ENCODE measurements around the gene ADAMTS17. TPM values are rescaled to one million over a fixed set of nuclear protein-coding genes. Genes with fewer than 3 reads are reported as not detected.

ADAMTS17 gene
- total RNA-seq, 1 experiment from 2014 or later, result 1.8 TPM

DNA sequence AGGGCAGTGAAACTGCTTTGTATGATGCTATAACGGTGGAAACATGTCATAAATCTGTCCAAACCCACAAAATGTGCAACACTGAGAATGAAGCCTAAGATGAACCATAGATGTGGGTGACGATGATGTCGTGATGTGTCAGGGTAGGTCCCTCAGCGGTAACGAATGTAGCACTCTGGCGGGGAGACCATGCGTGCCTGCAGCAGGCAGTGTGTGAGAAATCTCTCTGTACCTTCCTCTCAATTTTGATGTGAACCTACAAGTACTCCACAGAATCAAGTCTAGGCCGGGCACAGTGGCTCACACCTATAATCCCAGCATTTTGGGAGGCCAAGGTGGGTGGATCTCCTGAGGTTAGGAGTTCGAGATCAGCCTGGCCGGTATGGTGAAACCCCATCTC is 340.4 kb downstream of the ADAMTS17 start (continued):
- no peak for TF ChIP-seq ARID4B (CRISPR knock-in tag; IDR thresholded peaks at IDR 0.05; ENCODE audit: borderline replicate concordance)
- TF ChIP-seq, protein P1, sequence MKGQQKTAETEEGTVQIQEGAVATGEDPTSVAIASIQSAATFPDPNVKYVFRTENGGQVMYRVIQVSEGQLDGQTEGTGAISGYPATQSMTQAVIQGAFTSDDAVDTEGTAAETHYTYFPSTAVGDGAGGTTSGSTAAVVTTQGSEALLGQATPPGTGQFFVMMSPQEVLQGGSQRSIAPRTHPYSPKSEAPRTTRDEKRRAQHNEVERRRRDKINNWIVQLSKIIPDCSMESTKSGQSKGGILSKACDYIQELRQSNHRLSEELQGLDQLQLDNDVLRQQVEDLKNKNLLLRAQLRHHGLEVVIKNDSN (CRISPR knock-in tag; IDR thresholded peaks at IDR 0.05), result no peak

DNA sequence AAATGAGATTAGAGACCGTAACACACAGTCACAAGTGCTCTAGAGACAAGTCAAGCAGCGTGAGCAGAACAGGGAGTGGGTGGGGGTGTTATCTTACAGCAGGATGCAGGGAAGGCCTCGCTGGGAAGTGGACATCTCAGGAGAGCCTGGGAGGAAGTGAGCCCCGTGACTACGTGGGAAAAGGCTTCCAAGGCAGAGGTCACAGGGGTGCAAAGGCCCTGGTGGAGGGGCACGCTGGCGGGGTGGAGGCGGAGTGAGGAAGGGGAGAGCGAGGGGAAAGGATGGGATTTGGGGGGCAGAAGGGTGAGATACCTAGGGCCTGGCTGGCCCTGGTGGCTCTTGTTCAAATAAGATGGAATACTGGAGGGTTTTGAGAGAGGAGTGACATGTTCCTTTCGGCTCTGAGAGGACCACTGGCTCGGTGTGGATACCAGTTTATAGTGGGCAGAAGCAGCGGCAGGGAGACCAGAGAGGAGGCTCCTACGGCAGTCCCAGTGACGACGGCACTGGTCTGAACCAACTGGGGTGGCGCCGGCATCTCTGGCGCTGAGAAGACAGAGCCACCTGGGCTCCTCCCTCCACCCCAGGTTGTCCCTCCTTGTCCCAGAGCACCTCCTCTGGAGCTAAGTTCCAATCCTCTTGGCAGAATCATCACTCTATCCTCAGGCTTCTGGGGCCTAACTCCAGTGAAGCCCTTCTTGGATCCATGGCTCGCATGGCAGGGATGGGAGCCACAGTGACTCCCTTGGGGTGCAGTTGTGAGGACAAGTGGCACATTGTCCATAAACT is 342.3 kb downstream of the ADAMTS17 start:
- ATAC-seq, result no peak
- DNase-seq (ENCODE audit: low spot score), result no peak
- CTCF ChIA-PET, result no interaction called here
- Mint-ChIP-seq H3K27me3 (ENCODE audit: low read depth) (peaks cover 5% of the 10 kb centered on the region; the same call in 1 of the 2 replicates), H3K36me3 (no peaks in the 10 kb centered on the region), H3K9me3 (peaks cover 3% of the 10 kb centered on the region), H3K4me1 (peaks cover 34% of the 10 kb centered on the region), H3K4me3 (no peak overlapping the region), H3K27ac (no peak overlapping the region)
- TF ChIP-seq EMX1 (CRISPR knock-in tag; IDR thresholded peaks at IDR 0.05), result no peak
- TF ChIP-seq, protein P2, sequence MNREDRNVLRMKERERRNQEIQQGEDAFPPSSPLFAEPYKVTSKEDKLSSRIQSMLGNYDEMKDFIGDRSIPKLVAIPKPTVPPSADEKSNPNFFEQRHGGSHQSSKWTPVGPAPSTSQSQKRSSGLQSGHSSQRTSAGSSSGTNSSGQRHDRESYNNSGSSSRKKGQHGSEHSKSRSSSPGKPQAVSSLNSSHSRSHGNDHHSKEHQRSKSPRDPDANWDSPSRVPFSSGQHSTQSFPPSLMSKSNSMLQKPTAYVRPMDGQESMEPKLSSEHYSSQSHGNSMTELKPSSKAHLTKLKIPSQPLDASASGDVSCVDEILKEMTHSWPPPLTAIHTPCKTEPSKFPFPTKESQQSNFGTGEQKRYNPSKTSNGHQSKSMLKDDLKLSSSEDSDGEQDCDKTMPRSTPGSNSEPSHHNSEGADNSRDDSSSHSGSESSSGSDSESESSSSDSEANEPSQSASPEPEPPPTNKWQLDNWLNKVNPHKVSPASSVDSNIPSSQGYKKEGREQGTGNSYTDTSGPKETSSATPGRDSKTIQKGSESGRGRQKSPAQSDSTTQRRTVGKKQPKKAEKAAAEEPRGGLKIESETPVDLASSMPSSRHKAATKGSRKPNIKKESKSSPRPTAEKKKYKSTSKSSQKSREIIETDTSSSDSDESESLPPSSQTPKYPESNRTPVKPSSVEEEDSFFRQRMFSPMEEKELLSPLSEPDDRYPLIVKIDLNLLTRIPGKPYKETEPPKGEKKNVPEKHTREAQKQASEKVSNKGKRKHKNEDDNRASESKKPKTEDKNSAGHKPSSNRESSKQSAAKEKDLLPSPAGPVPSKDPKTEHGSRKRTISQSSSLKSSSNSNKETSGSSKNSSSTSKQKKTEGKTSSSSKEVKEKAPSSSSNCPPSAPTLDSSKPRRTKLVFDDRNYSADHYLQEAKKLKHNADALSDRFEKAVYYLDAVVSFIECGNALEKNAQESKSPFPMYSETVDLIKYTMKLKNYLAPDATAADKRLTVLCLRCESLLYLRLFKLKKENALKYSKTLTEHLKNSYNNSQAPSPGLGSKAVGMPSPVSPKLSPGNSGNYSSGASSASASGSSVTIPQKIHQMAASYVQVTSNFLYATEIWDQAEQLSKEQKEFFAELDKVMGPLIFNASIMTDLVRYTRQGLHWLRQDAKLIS (CRISPR knock-in tag; IDR thresholded peaks at IDR 0.05; ENCODE audit: borderline replicate concordance), result no peak
- no peak for TF ChIP-seq TEAD4 (CRISPR knock-in tag; IDR thresholded peaks at IDR 0.05)
- TF ChIP-seq ELF4 (CRISPR knock-in tag; IDR thresholded peaks at IDR 0.05; ENCODE audit: low read depth), result no peak
- POLR2A ChIA-PET, result no interaction called here

DNA sequence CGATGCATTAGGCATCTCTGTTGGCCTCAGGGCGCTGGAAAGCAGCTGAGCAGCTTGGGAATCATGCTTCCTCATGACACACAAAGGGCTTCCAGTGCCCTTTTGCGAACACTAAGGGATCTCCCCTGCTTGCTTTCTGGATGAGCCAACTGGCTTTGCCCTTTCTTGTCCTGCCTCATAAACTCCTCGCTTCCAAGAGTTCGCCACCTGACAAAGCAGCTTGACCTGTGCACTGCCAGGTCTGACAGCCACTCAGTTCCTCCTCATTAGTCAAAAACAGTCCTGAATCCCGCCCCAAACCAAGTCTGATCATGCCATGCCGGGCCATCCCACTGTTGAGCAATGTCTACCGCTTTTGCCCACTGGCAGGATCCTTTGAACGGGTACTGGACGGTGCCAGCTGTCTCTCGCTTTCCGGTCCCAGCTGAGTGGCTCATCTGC is 343.1 kb downstream of the ADAMTS17 start:
- peaks cover 5% of the 10 kb centered on the region; the same call in 1 of the 2 replicates for H3K27me3 Mint-ChIP-seq (ENCODE audit: low read depth)
- TF ChIP-seq SP1 (CRISPR knock-in tag; conservative IDR thresholded peaks at IDR 0.05), result no peak
- TF ChIP-seq USF2 (CRISPR knock-in tag; IDR thresholded peaks at IDR 0.05), result no peak
- no peak for TF ChIP-seq ZNF281 (CRISPR knock-in tag; IDR thresholded peaks at IDR 0.05)
- no peak for TF ChIP-seq ZNF263 (CRISPR knock-in tag; IDR thresholded peaks at IDR 0.05; ENCODE audit: low read depth)
- TF ChIP-seq GABPB1 (CRISPR knock-in tag; IDR thresholded peaks at IDR 0.05), result no peak
- no peak for TF ChIP-seq CDX4 (CRISPR knock-in tag; IDR thresholded peaks at IDR 0.05; ENCODE audit: borderline replicate concordance)
- TF ChIP-seq ZNF219 (CRISPR knock-in tag; IDR thresholded peaks at IDR 0.05; ENCODE audit: borderline replicate concordance), result no peak
- TF ChIP-seq TP53 (CRISPR knock-in tag; IDR thresholded peaks at IDR 0.05), result no peak
- H3K4me3 Mint-ChIP-seq, result no peak overlapping the region
- H3K4me1 Mint-ChIP-seq, result peaks cover 39% of the 10 kb centered on the region
- peaks cover 3% of the 10 kb centered on the region for H3K9me3 Mint-ChIP-seq
- no peak for ATAC-seq
- H3K36me3 Mint-ChIP-seq, result no peaks in the 10 kb centered on the region
- no peak for DNase-seq (ENCODE audit: low spot score)
- ChIA-PET CTCF (no interaction called here), POLR2A (no interaction called here)
- no peak overlapping the region for H3K27ac Mint-ChIP-seq
